Measurements from ENCODE around the gene CDC73. TPM values are rescaled to one million over a fixed set of nuclear protein-coding genes. Genes with fewer than 3 reads are reported as not detected.

The CDC73 gene
- total RNA-seq, 4 donors from 2014 or later = 44.6 to 70.0 (median 50.5) TPM

DNA sequence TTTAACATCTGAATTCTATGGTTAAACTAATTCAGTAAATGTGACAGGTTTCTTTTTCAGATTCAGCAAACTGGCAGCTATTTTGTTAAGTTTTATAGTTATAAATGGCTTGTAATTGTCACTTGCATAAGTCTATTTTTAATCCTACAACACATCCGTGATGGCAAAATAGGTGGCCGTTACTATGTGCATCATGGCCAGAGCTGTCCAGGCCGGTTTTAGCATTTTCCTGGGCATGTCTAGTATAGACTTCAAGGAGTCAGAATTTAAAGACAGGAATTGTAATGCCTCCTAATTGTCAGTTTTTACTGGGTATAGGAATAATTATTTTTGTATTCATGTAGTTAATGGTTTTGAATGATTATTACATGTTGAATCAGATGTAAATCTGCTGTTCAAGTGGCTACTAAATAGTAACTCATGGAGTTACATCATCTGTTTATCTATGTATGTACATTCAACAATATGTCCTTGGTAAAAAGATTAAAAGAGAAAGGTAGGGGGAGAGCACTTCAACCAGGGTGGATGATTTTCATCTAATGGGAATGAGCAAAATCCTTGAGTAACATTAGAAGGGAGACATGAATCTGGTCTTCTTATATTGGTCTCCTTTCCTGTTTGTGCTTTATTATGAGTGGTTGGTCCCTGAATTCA lies 67.7 kb downstream of the CDC73 start:
- 88 to 90% methylated on average over 3 of the region's 3 CpGs for WGBS, 2 donors
- Histone ChIP-seq H3K9me3 (no peaks in the 10 kb centered on the region), H3K36me3 (no peaks in the 10 kb centered on the region), H3K4me1 (peaks cover 27 to 56% of the 10 kb centered on the region in 2 donors), H3K4me3 (replicated peaks in 1 of 3) (no peak overlapping the region), H3K27ac (no peak overlapping the region), H3K27me3 (no peaks in the 10 kb centered on the region)
- no peak for DNase-seq
- intact Hi-C loops (cut with DNase I) = no loop called here
- no peak for TF ChIP-seq POLR2A (IDR thresholded peaks at IDR 0.05)
- TF ChIP-seq, protein P1, sequence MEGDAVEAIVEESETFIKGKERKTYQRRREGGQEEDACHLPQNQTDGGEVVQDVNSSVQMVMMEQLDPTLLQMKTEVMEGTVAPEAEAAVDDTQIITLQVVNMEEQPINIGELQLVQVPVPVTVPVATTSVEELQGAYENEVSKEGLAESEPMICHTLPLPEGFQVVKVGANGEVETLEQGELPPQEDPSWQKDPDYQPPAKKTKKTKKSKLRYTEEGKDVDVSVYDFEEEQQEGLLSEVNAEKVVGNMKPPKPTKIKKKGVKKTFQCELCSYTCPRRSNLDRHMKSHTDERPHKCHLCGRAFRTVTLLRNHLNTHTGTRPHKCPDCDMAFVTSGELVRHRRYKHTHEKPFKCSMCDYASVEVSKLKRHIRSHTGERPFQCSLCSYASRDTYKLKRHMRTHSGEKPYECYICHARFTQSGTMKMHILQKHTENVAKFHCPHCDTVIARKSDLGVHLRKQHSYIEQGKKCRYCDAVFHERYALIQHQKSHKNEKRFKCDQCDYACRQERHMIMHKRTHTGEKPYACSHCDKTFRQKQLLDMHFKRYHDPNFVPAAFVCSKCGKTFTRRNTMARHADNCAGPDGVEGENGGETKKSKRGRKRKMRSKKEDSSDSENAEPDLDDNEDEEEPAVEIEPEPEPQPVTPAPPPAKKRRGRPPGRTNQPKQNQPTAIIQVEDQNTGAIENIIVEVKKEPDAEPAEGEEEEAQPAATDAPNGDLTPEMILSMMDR (IDR thresholded peaks at IDR 0.05) = no peak

DNA sequence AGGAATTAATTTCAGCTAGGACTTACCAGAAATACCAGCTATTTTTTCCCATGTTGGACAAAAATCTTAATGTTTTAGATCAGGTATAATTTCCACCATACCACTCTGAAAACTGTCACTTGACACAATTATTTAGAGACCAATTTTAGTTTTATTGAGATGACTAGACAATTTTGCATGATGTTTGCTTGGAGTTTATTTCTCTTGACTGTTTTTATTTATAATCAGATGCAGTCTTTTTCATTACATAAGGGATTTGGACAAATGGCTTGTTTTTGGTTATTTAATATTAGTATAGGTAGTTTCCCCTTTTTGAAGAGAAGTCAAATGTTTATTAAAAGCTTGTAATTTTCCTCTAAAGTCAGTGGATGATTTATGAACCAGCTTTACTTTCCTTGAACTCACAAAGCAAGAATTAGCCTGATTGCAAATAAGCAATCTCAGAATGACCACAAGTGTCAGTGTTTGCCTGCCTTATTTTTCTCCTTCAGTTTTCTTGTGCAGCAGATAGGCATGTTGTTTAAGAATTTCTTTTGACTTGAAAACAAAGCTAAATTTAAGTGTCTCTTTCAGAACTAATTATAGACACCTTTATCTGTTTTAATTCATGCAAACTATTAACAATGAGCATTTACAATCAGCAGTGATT lies 68.4 kb downstream of the CDC73 start:
- H3K27ac ChIP-seq = peak overlapping the region in 1 of 3 donors; percentile 3
- no peak for TF ChIP-seq POLR2A (IDR thresholded peaks at IDR 0.05)
- TF ChIP-seq, protein P1 (IDR thresholded peaks at IDR 0.05) = peak in 4 of 6 experiments; percentile 9 to 50 (median 46)
- H3K4me3 ChIP-seq (replicated peaks in 1 of 3) = no peak overlapping the region
- H3K9me3 ChIP-seq = no peaks in the 10 kb centered on the region
- H3K4me1 ChIP-seq = peaks cover 27 to 55% of the 10 kb centered on the region in 2 donors
- no peak for DNase-seq
- intact Hi-C loops (cut with DNase I) = no loop called here
- no peaks in the 10 kb centered on the region for H3K36me3 ChIP-seq
- no peaks in the 10 kb centered on the region for H3K27me3 ChIP-seq

DNA sequence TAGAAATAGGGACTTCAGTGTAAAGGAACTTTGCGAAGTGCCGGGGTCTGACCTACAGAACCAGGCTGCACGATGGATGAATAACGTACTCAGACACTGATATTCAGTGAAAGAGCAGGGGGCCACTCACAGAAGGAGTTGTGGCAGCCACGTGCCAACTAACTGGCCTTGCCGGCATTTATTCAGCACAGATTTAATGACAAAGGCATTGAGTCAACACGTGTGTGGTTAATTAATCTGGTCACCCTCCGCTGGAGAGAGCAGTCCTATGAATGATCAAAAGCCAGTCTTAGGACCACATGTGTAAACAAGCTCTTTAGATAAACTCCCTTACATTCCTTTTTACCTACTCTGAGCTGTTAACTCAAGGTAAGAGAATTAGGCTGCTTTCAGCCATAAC lies 70.8 kb downstream of the CDC73 start:
- peaks cover 11 to 32% of the 10 kb centered on the region in 2 donors for H3K4me1 ChIP-seq
- H3K4me3 ChIP-seq (replicated peaks in 1 of 3) = no peak overlapping the region
- TF ChIP-seq, protein P1 (IDR thresholded peaks at IDR 0.05) = no peak
- no peak for TF ChIP-seq POLR2A (IDR thresholded peaks at IDR 0.05)
- H3K9me3 ChIP-seq = no peaks in the 10 kb centered on the region
- H3K27ac ChIP-seq = no peak overlapping the region
- H3K27me3 ChIP-seq = no peaks in the 10 kb centered on the region
- DNase-seq = no peak
- intact Hi-C loops (cut with DNase I) = no loop called here
- 95 to 98% methylated on average over 8 of the region's 8 CpGs for WGBS, 2 donors
- H3K36me3 ChIP-seq = no peaks in the 10 kb centered on the region

DNA sequence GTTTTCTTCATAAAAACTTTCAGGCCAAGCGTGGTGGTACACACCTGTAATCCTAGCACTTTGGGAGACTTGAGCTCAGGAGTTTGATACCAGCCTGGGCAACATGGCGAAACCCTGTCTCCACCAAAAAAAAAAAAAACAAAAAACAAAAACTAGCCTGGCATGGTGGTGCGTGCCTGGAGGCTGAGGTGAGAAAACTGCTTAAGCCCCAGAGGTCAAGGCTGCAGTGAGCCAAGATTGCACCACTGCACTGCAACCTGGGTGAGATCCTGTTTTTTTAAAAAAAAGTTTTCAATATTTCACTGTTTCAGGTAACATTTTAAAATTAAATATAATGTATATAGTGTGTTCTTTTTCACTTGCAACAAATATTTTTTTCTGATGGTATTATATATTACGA lies 78.1 kb downstream of the CDC73 start:
- intact Hi-C loops (cut with DNase I) = no loop called here
- H3K27me3 ChIP-seq = no peaks in the 10 kb centered on the region
- H3K27ac ChIP-seq = no peak overlapping the region
- DNase-seq = no peak
- no peaks in the 10 kb centered on the region for H3K4me1 ChIP-seq
- no peaks in the 10 kb centered on the region for H3K9me3 ChIP-seq
- H3K4me3 ChIP-seq (replicated peaks in 1 of 3) = no peak overlapping the region
- H3K36me3 ChIP-seq = no peaks in the 10 kb centered on the region
- WGBS, 2 donors = 98% methylated on average over 4 of the region's 4 CpGs
- TF ChIP-seq POLR2A (IDR thresholded peaks at IDR 0.05) = no peak
- TF ChIP-seq, protein P1 (IDR thresholded peaks at IDR 0.05) = no peak

DNA sequence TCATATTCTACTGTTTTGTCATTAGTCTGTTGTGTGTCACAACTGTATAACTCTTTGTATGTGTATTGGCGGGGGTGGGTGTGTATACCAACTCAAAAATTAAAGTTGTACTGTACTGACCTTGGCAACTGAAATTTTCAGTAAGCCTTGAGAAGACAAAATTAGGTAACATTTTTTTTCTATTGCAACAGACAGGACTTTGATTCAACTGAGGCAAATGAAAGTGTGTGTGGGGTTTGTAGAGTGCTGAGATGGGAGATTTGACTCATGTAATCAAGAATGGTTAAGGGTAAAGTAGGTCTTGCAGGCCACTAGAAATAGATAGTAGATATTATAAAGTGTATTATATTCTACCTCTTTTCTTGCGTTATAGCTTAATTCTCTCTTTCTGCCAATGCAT lies 79.2 kb downstream of the CDC73 start:
- no peaks in the 10 kb centered on the region for H3K4me1 ChIP-seq
- 94 to 98% methylated on average over 2 of the region's 2 CpGs for WGBS, 2 donors
- no peak overlapping the region for H3K27ac ChIP-seq
- intact Hi-C loops (cut with DNase I) = no loop called here
- H3K4me3 ChIP-seq (replicated peaks in 1 of 3) = no peak overlapping the region
- TF ChIP-seq POLR2A (IDR thresholded peaks at IDR 0.05) = no peak
- TF ChIP-seq, protein P1 (IDR thresholded peaks at IDR 0.05) = no peak
- no peaks in the 10 kb centered on the region for H3K27me3 ChIP-seq
- no peaks in the 10 kb centered on the region for H3K36me3 ChIP-seq
- no peaks in the 10 kb centered on the region for H3K9me3 ChIP-seq
- no peak for DNase-seq
